Stimulated activated effector memory CD8-positive, alpha-beta T cell treated with anti-CD3 and anti-CD28 coated beads, Interleukin-12 subunit alpha, Interleukin-12 subunit beta, amount 100 ng/mL, for 72 hours (primary cell): ENCODE results near the gene TTC34.
"Not testable (repeated sequence)": the region's sequence is repeated elsewhere in the genome, so short reads cannot be mapped to it uniquely, and the experiment has no call there.

Source experiments
- ATAC-seq: fragments of 150-1000 bp; cut with Tn5 transposase; 2 replicates; pipeline ENCODE4 v1.10.0; 2021
- DNase-seq, 2 donors: peaks; one replicate each; pipeline ENCODE4 v3.0.0; 2021 to 2022; ENCODE audit warnings: low spot score in 2 of 2
- H3K27ac Mint-ChIP-seq: one replicate; pipeline ENCODE4 v1.8.0; 2022; ENCODE audit warnings: mild to moderate bottlenecking, mixed read lengths
- H3K36me3 Mint-ChIP-seq: one replicate; pipeline ENCODE4 v1.8.0; 2022; ENCODE audit warnings: mild to moderate bottlenecking, mixed read lengths
- H3K4me1 Mint-ChIP-seq: one replicate; pipeline ENCODE4 v1.8.0; 2022; ENCODE audit warnings: mixed read lengths
- H3K4me3 Mint-ChIP-seq: one replicate; pipeline ENCODE4 v1.8.0; 2022; ENCODE audit warnings: mild to moderate bottlenecking, mixed read lengths
- H3K9me3 Mint-ChIP-seq: one replicate; pipeline ENCODE4 v1.8.0; 2022; ENCODE audit warnings: mixed read lengths

Gene TTC34

GRCh38 chr1:2633366-2633935 lies 168.0 kb downstream of the TTC34 start:
- Mint-ChIP-seq H3K36me3 (peaks cover 8% of the 10 kb centered on the region), H3K27ac (peak overlapping the region; percentile 20), H3K4me1 (peaks cover 19% of the 10 kb centered on the region), H3K4me3 (no peak overlapping the region), H3K9me3 (peaks cover 4% of the 10 kb centered on the region)
- ATAC-seq: no peak
- no peak for DNase-seq

DNA sequence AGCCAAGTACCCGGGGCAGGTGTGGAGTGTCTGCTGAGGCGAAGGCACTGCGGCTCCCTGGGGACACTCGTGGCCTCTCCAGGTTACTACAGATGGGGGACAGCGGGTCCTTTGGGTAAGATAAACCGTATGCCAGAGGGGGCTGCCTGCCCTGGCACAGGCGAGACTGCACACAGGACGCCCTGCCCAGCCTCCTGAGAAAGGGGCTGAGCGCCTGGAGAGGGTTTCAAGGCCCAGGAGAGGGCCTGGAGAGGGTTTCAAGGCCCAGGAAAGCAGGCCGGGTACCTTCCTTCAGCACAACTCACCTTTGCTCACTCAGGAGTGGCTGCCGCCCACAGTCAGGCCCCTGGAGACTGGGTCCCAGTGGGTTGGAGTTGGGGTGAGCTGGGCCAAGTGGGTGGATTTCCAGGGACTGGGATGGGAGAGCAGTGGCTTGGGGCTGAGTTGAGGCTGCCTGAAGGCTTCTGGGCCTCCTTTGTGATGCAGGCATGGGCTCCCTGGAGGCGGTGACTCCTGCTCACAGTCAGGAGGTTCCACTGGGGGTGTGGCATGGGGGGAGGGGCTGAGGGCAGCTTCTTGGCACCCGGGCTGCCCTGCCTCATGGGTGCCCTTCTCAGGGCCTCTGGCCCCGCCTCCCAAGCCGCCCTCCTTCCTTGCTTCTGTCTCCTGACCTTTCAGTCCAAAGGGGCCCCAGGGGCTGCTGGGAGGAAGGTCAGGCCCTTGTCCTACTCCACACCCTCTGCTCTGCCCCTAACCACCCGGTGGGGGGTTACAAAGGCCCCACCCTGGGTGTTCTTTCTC lies 168.7 kb downstream of the TTC34 start, which contains the start of gene MMEL1:
Gene MMEL1 (minus strand): TSS at position 456 of the 801 bp plus-strand sequence. CDS start 3,532 bp downstream, outside the sequence.
- peaks cover 4% of the 10 kb centered on the region for H3K9me3 Mint-ChIP-seq
- H3K36me3 Mint-ChIP-seq: peaks cover 8% of the 10 kb centered on the region
- H3K4me1 Mint-ChIP-seq: peaks cover 14% of the 10 kb centered on the region
- H3K27ac Mint-ChIP-seq: peak within 1 kb of the TSS; percentile 20
- no peak for DNase-seq
- no peak within 1 kb of the TSS for H3K4me3 Mint-ChIP-seq
- ATAC-seq: no peak

GRCh38 chr1:2632051-2632430 lies 169.5 kb downstream of the TTC34 start:
- ATAC-seq (no peak), DNase-seq (no peak)
- Mint-ChIP-seq H3K9me3 (peaks cover 4% of the 10 kb centered on the region), H3K27ac (peak overlapping the region; percentile 20), H3K36me3 (peaks cover 8% of the 10 kb centered on the region), H3K4me3 (no peak overlapping the region), H3K4me1 (peaks cover 12% of the 10 kb centered on the region)

- Mint-ChIP-seq H3K36me3 (peaks cover 8% of the 10 kb centered on the region), H3K27ac (peak overlapping the region; percentile 20)
These were observed 170.1 kb downstream of the TTC34 start for GRCh38 chr1:2631136-2632050.

GRCh38 chr1:2630498-2631135 lies 170.9 kb downstream of the TTC34 start:
- H3K4me1 Mint-ChIP-seq: peaks cover 8% of the 10 kb centered on the region
- peaks cover 8% of the 10 kb centered on the region for H3K36me3 Mint-ChIP-seq
- H3K4me3 Mint-ChIP-seq: no peak overlapping the region
- DNase-seq (no peak), ATAC-seq (no peak)
- no peak overlapping the region for H3K27ac Mint-ChIP-seq
- no peaks in the 10 kb centered on the region for H3K9me3 Mint-ChIP-seq

More at GRCh38 chr1:2631136-2632050, 170.1 kb downstream of the TTC34 start:
- no peaks in the 10 kb centered on the region for H3K9me3 Mint-ChIP-seq
- ATAC-seq (no peak), DNase-seq (no peak)
- H3K4me1 Mint-ChIP-seq: peaks cover 8% of the 10 kb centered on the region
- no peak overlapping the region for H3K4me3 Mint-ChIP-seq

DNA sequence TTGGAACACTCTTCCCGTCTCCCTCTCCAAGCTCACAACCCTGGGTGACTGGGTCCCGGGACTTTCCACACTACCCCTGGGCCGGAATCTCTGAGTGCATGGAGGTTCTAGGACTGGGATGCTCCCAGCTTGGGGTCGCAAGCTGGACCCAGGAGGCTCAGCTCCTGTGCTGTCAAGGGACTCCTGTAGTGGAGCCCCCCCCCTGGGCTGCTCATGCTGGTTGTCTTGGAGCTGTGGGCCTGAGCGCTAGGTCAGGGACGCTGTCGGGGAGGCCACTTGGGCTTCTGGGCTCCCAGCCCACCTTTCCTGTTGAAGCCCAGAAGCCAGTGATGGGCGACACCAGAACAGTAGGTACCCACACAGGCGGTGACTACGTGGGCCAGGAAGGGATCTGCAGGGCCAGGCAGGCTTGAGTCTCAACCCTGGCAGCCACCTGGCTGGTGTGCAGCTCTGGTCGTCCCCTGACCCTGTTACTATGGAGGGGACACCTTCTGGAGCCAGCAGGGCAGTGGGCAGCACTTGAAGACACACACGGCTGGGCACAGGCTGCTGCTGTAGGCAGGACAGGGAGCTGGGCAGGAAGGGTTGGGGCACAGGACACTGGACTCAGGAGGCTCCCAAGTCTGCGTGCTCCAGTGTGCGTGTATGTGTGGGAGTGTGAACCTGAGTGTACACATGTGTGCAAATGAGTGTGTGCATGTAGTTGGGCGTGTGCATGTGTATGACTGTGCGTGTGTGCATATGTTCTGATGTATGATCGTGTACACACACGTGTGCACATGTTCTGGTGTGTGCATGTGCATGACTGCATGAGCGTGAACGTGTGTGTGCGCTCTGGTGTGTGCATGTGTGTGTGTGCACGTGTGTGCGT lies 171.6 kb downstream of the TTC34 start:
- H3K27ac Mint-ChIP-seq: no peak overlapping the region
- no peak overlapping the region for H3K4me3 Mint-ChIP-seq
- ATAC-seq (no peak), DNase-seq (no peak)
- H3K36me3 Mint-ChIP-seq: peaks cover 8% of the 10 kb centered on the region
- H3K4me1 Mint-ChIP-seq: peaks cover 8% of the 10 kb centered on the region
- no peaks in the 10 kb centered on the region for H3K9me3 Mint-ChIP-seq

DNA sequence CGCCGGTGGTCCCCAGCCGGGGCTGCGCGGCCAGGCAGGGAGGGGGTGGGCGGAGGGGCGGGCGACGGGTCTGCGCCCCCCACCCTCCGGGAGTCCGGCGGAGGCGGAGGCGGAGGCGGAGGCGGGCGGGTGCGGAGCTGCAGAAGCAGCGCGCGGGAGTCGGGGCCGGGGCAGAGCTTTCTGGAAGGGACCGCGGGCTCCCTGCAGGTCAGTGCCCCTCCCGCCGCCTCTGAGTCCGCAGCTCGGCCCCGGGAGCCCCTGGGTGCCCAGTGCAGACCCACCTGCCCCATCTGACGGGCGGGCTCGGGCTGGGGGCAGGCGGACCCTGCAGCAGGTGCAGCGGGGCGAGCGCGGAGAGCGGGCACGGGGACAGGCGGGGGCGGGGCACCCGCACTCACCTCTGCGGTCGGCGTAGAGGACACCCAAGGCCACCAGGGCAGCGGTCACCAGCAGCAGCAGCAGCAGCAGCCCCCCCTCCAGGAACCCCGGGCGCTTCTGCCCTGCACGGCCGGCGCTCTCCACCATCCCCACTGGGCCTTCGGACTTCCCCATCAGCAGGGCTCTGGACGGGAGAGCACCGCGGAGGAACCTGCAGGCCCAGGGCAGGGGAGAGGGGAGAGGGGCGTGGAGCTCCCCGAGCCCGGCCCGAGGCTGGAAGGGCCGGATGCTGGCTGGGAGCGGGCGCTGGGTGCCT lies 172.4 kb downstream of the TTC34 start:
- Mint-ChIP-seq H3K27ac (no peak overlapping the region), H3K4me3 (no peak overlapping the region), H3K9me3 (no peaks in the 10 kb centered on the region), H3K4me1 (peaks cover 8% of the 10 kb centered on the region), H3K36me3 (peaks cover 8% of the 10 kb centered on the region)
- no peak for ATAC-seq
- no peak for DNase-seq

GRCh38 chr1:2628191-2628932 lies 173.1 kb downstream of the TTC34 start:
- H3K9me3 Mint-ChIP-seq: no peaks in the 10 kb centered on the region
- H3K27ac Mint-ChIP-seq: no peak overlapping the region
- H3K4me1 Mint-ChIP-seq: peaks cover 8% of the 10 kb centered on the region
- ATAC-seq: peak; percentile 31
- H3K36me3 Mint-ChIP-seq: peaks cover 8% of the 10 kb centered on the region
- no peak overlapping the region for H3K4me3 Mint-ChIP-seq
- DNase-seq: no peak

DNA sequence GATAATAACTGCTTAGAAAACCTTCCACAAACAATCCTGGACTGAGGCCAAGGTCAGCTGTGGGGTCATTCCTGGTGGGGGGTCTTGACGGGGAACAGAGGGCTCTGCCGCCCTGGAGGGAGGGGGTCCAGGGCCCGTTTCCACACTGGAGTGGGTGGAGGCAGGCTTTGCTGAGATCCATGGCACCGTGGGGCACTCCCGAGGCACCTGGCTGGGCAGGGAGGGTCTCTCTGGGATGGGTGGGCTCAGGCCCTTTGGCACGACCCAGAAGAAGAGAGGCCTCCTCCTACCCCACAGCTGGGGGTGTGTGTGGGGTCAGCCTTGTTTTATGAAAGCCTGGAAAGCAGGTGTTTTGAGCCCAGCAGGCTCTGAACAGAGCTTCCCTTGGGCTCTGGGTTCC lies 173.7 kb downstream of the TTC34 start:
- H3K4me3 Mint-ChIP-seq: no peak overlapping the region
- ATAC-seq (no peak), DNase-seq (no peak)
- H3K4me1 Mint-ChIP-seq: peaks cover 8% of the 10 kb centered on the region
- peaks cover 8% of the 10 kb centered on the region for H3K36me3 Mint-ChIP-seq
- H3K9me3 Mint-ChIP-seq: no peaks in the 10 kb centered on the region
- H3K27ac Mint-ChIP-seq: no peak overlapping the region

DNA sequence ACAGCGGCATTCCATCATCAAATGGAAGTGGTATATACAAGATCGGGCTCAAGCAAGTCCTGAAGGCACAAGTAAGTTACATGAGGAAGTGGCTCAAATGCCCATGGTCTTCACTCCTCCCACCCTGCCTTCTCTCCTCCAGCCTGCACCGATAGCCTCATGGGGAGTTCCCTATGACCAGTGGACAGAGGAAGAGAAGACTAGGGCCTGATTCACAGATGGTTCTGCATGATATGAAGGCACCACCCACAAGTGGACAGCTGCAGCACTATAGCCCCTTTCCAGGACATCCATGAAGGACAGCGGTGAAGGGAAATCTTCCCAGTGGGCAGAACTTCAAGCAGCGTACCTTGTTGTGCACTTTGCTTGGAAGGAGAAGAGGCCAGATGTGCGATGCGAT lies 175.7 kb downstream of the TTC34 start:
- H3K36me3 Mint-ChIP-seq, H3K4me3 Mint-ChIP-seq, ATAC-seq, DNase-seq, H3K4me1 Mint-ChIP-seq, H3K9me3 Mint-ChIP-seq: not testable (repeated sequence)
- H3K27ac Mint-ChIP-seq: peak overlapping the region; percentile 10

GRCh38 chr1:2625311-2625710 lies 176.2 kb downstream of the TTC34 start:
- H3K4me1 Mint-ChIP-seq: no peaks in the 10 kb centered on the region
- ATAC-seq (no peak), DNase-seq (no peak)
- H3K9me3 Mint-ChIP-seq: no peaks in the 10 kb centered on the region
- H3K4me3 Mint-ChIP-seq: no peak overlapping the region
- peaks cover 5% of the 10 kb centered on the region for H3K36me3 Mint-ChIP-seq
- no peak overlapping the region for H3K27ac Mint-ChIP-seq

- H3K27ac Mint-ChIP-seq: no peak overlapping the region
These were observed 176.7 kb downstream of the TTC34 start for GRCh38 chr1:2624735-2625300.

More at GRCh38 chr1:2624735-2625300, 176.7 kb downstream of the TTC34 start:
- DNase-seq: no peak
- Mint-ChIP-seq H3K4me1 (no peaks in the 10 kb centered on the region), H3K9me3 (no peaks in the 10 kb centered on the region), H3K4me3 (no peak overlapping the region), H3K36me3 (peaks cover under 1% of the 10 kb centered on the region)
- no peak for ATAC-seq
